GM12878 (cell line): ENCODE data around the gene SBF2. TPM values are rescaled to one million over a fixed set of nuclear protein-coding genes. Genes with fewer than 3 reads are reported as not detected.

Experiments used
- ATF7 ChIP-seq: fragments of 450-650 bp; IDR thresholded peaks from 2 replicates; pipeline ENCODE4 v1.6.1; 2016; ENCODE audit warnings: low read depth, mild to moderate bottlenecking
- E2F4 ChIP-seq: IDR thresholded peaks from 2 replicates; pipeline ENCODE4 v1.6.1; 2012; ENCODE audit warnings: low read depth, low read length, improper control_type of control experiment
- EED ChIP-seq: sonication (generic); IDR thresholded peaks from 2 replicates; pipeline ENCODE4 v1.6.1; 2016; ENCODE audit warnings: antibody characterized with exemption, low read depth
- FOS ChIP-seq: IDR thresholded peaks from 3 replicates; pipeline ENCODE4 v1.6.1; 2011; ENCODE audit warnings: borderline replicate concordance; ENCODE audit not compliant: insufficient read length; ENCODE audit errors: extremely low read depth
- HDGF ChIP-seq: fragments of 450-650 bp; IDR thresholded peaks from 2 replicates; pipeline ENCODE4 v1.6.1; 2016; ENCODE audit warnings: antibody characterized with exemption
- JUND ChIP-seq: IDR thresholded peaks from 2 replicates; pipeline ENCODE4 v1.6.1; 2012; ENCODE audit warnings: low read depth, mild to moderate bottlenecking, low read length, improper control_type of control experiment, moderate library complexity
- KAT2A ChIP-seq: conservative IDR thresholded peaks from 2 replicates; pipeline ENCODE4 v1.6.1; 2011; ENCODE audit warnings: low read depth, low read length; ENCODE audit not compliant: control insufficient read depth
- KDM1A ChIP-seq: fragments of 200-600 bp; sonication (generic); IDR thresholded peaks from 2 replicates; pipeline ENCODE4 v1.6.1; 2016; ENCODE audit warnings: borderline replicate concordance
- MAX ChIP-seq: IDR thresholded peaks from 2 replicates; pipeline ENCODE4 v1.6.1; 2012; ENCODE audit warnings: low read depth, low read length, improper control_type of control experiment
- MEF2A ChIP-seq: IDR thresholded peaks from 2 replicates; pipeline ENCODE4 v1.6.1; 2011; ENCODE audit warnings: low read depth, mild to moderate bottlenecking, low read length, moderate library complexity; ENCODE audit not compliant: insufficient read depth
- MYB ChIP-seq: fragments of 150-350 bp; IDR thresholded peaks from 2 replicates; pipeline ENCODE4 v1.6.1; 2014; ENCODE audit warnings: mild to moderate bottlenecking, low read depth, low read length, borderline replicate concordance
- NR2C1 ChIP-seq: fragments of 450-650 bp; IDR thresholded peaks from 2 replicates; pipeline ENCODE4 v1.6.1; 2017; ENCODE audit warnings: antibody characterized with exemption, mild to moderate bottlenecking, moderate library complexity
- NR2F1 ChIP-seq: fragments of 450-650 bp; conservative IDR thresholded peaks from 2 replicates; pipeline ENCODE4 v1.6.1; 2017; ENCODE audit warnings: mild to moderate bottlenecking
- PAX8 ChIP-seq: fragments of 450-650 bp; IDR thresholded peaks from 2 replicates; pipeline ENCODE4 v1.6.1; 2017; ENCODE audit warnings: mild to moderate bottlenecking, moderate library complexity
- RELB ChIP-seq: fragments of 450-650 bp; IDR thresholded peaks from 2 replicates; pipeline ENCODE4 v1.6.1; 2017; ENCODE audit warnings: low read depth, mild to moderate bottlenecking, moderate library complexity
- SKIL ChIP-seq: fragments of 450-650 bp; IDR thresholded peaks from 2 replicates; pipeline ENCODE4 v1.6.1; 2017; ENCODE audit warnings: mild to moderate bottlenecking, low read depth, inconsistent platforms; ENCODE audit not compliant: poor library complexity, severe bottlenecking
- SMAD1 ChIP-seq: fragments of 450-650 bp; IDR thresholded peaks from 2 replicates; pipeline ENCODE4 v1.6.1; 2018; ENCODE audit warnings: mild to moderate bottlenecking, low read depth; ENCODE audit not compliant: partially characterized antibody
- SP1 ChIP-seq: IDR thresholded peaks from one replicate; pipeline ENCODE4 v1.6.1; 2011; ENCODE audit warnings: low read depth, low read length
- SUPT20H ChIP-seq: IDR thresholded peaks from 2 replicates; pipeline ENCODE4 v1.6.1; 2011; ENCODE audit warnings: low read depth, mild to moderate bottlenecking, low read length, moderate library complexity, borderline replicate concordance; ENCODE audit not compliant: control insufficient read depth
- TARDBP ChIP-seq: IDR thresholded peaks from 2 replicates; pipeline ENCODE4 v1.6.1; 2016; ENCODE audit warnings: borderline replicate concordance
- ZNF687 ChIP-seq: fragments of 450-650 bp; IDR thresholded peaks from 2 replicates; pipeline ENCODE4 v1.6.1; 2017; ENCODE audit warnings: mild to moderate bottlenecking, moderate library complexity
- polyA plus RNA-seq, 11 experiments: library from polyadenylated mRNA; depleted of rRNA in 4 of 11; unstranded in 6 of 11; stranded (reverse) in 5 of 11; fragments of >200 nt; fragmentation: Nextera tagmentation in 4 of 11; fragmentation: Illumina TruSeq in 1 of 11; extraction: Ambion mirVana in 4 of 11; extraction: Trizol in 1 of 11; gene quantifications; 1 replicate in 1 of 11; 2 replicates in 10 of 11; pipeline versions ENCODE4 v1.2.1 to v1.2.3, GENCODE V29; 2011 to 2016; ENCODE audit warnings: inconsistent platforms in 2 of 11, missing spikeins in 2 of 11, low read depth in 1 of 11
- total RNA-seq, 4 experiments: library from RNA; depleted of rRNA in 3 of 4; stranded (reverse); fragments of >200 nt in 3 of 4; fragmentation: Illumina TruSeq in 1 of 4; extraction: Trizol in 1 of 4; gene quantifications; 2 replicates each; pipeline versions ENCODE4 v1.2.1 to v1.2.3, GENCODE V29; 2013 to 2021

The SBF2 gene
- total and polyA plus RNA-seq, 10 of the 15 experiments (the other 5 are each of a cell fraction or from before 2014, with no cell fraction given), result 0.24 to 2.3 (median 1.1) TPM

GRCh38 chr11:10317151-10317755, 23.2 kb upstream of the SBF2 start (continued):
- TF ChIP-seq ZNF687 (no peak), HDGF (no peak), ATF7 (no peak), KAT2A (no peak), E2F4 (no peak), MAX (no peak), MEF2A (peak; percentile 89), KDM1A (no peak), SUPT20H (no peak), PAX8 (no peak), EED (peak; percentile 77), MYB (no peak), SMAD1 (no peak), JUND (no peak), RELB (peak; percentile 58), TARDBP (no peak), FOS (no peak), SKIL (no peak), NR2F1 (peak; percentile 7; the same call in 1 of the 2 replicates), SP1 (no peak), NR2C1 (no peak)
